Testis (tissue), 3 donors: ENCODE measurements around the gene HOXD13. TPM values are rescaled to one million over a fixed set of nuclear protein-coding genes. Genes with fewer than 3 reads are reported as not detected.

ENCODE experiments used
- DNase-seq: peaks from one replicate; pipeline ENCODE4 v3.0.0-alpha.2; 2019
- H3K27ac ChIP-seq, 2 donors: fragments of 200-600 bp; sonication (generic); one replicate each; pipeline ENCODE4 v1.5.1; 2019
- H3K27me3 ChIP-seq: fragments of 200-600 bp; sonication (generic); one replicate; pipeline ENCODE4 v1.5.1; 2019
- H3K36me3 ChIP-seq: fragments of 200-600 bp; sonication (generic); one replicate; pipeline ENCODE4 v1.5.1; 2017; ENCODE audit warnings: low read depth; ENCODE audit errors: missing control alignments
- H3K4me1 ChIP-seq: fragments of 200-600 bp; sonication (generic); one replicate; pipeline ENCODE4 v1.5.1; 2019
- H3K4me3 ChIP-seq, 2 donors: fragments of 200-600 bp; sonication (generic); one replicate each; pipeline ENCODE4 v1.5.1; 2017 to 2019
- H3K9me3 ChIP-seq: fragments of 200-600 bp; sonication (generic); one replicate; pipeline ENCODE4 v1.5.1; 2017
- POLR2A ChIP-seq: fragments of 450-650 bp; IDR thresholded peaks from one replicate; pipeline ENCODE4 v1.6.1; 2017; ENCODE audit warnings: antibody characterized with exemption, mild to moderate bottlenecking, moderate library complexity
- WGBS, 2 donors: methylation state at CpG; one replicate each; pipeline ENCODE4 v1.1.5; 2018; 5-methylcytosine and 5-hydroxymethylcytosine counted together
- intact Hi-C: fragments of 100-400 bp; cut with DNase I; formaldehyde crosslinking; loops from one replicate; pipeline ENCODE4 v1.15.1; 2023; ENCODE audit warnings: low total_unique reads
- polyA plus RNA-seq: library from polyadenylated mRNA; stranded (reverse); fragments of 350-450 nt; fragmentation: Illumina TruSeq; extraction: RNeasy Lipid Tissue Mini Kit (QIAGEN cat#74804); gene quantifications from one replicate; pipeline ENCODE4 v1.2.3, GENCODE V29; 2014; ENCODE audit warnings: low read depth, low replicate concordance; ENCODE audit not compliant: insufficient read depth
- total RNA-seq, 2 donors: library from RNA; depleted of rRNA; stranded (reverse); fragments of >200 nt; gene quantifications; one replicate each; pipeline ENCODE4 v1.2.3, GENCODE V29; 2016
- TF ChIP-seq, protein P1 (sequence below), 3 experiments: fragments of 450-650 bp in 2 of 3; fragments of 200-600 bp in 1 of 3; sonication (generic) in 1 of 3; IDR thresholded peaks; one replicate each; pipeline ENCODE4 v1.5.1; 2016 to 2019; ENCODE audit warnings: antibody characterized with exemption in 3 of 3, mild to moderate bottlenecking in 2 of 3, moderate library complexity in 1 of 3

The HOXD13 gene
- total and polyA plus RNA-seq, 3 donors from 2014 or later = 0.31 to 0.36 TPM; not detected in 1

DNA sequence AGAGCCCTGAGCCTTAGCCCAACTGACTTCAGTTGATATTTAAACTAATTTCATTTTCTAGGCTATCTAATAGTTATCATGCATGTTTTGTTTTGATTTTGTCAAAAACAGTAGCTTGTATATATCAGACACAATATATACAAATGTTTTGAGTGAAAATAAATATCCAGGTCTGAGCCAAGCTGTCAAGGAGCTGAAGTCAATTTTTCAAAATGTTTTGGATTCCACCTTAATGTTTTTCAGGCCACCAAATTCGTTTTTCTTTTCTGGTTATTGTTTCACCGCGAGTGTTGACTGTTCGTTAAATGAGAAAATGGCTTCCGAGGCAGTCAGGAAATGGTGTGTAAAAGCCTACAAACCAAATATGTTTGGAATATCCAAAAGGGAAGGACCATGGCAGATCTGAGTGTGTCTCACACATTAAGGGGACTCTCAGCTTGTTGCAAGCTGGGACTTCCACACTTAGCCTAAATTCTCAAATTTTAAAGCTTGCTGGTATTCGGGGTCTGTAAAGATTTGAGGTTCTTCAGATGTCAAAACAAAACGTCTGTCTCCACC is 9.9 kb downstream of the HOXD13 start:
- DNase-seq = no peak
- no peak overlapping the region for H3K27ac ChIP-seq
- H3K36me3 ChIP-seq = no peaks in the 10 kb centered on the region
- intact Hi-C loops = no loop called here
- no peaks in the 10 kb centered on the region for H3K9me3 ChIP-seq
- peaks cover 10% of the 10 kb centered on the region for H3K4me1 ChIP-seq
- TF ChIP-seq, protein P1, sequence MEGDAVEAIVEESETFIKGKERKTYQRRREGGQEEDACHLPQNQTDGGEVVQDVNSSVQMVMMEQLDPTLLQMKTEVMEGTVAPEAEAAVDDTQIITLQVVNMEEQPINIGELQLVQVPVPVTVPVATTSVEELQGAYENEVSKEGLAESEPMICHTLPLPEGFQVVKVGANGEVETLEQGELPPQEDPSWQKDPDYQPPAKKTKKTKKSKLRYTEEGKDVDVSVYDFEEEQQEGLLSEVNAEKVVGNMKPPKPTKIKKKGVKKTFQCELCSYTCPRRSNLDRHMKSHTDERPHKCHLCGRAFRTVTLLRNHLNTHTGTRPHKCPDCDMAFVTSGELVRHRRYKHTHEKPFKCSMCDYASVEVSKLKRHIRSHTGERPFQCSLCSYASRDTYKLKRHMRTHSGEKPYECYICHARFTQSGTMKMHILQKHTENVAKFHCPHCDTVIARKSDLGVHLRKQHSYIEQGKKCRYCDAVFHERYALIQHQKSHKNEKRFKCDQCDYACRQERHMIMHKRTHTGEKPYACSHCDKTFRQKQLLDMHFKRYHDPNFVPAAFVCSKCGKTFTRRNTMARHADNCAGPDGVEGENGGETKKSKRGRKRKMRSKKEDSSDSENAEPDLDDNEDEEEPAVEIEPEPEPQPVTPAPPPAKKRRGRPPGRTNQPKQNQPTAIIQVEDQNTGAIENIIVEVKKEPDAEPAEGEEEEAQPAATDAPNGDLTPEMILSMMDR (IDR thresholded peaks at IDR 0.05) = no peak
- no peak for TF ChIP-seq POLR2A
- no peak overlapping the region for H3K4me3 ChIP-seq
- H3K27me3 ChIP-seq = peaks cover 11% of the 10 kb centered on the region
- WGBS, 2 donors = 41 to 52% methylated on average over 7 of the region's 7 CpGs

DNA sequence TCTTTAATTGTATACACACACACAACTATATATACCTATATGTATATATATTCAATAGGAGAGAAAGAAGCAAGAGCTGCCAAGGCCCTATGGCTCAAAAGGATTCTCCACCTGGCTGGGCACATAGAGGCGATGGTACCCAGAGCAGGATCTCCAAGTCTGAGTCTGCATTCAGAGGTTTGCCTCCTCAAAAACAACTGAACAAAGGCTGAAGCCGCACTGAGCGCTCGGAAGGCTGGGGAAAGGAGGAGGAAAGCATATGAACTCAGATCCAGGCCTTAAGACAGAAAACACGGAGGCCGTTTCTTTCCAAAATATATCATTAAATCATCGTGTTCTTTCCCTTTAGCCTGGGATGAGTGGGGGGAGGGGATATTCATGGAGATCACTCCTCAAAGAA is 10.7 kb downstream of the HOXD13 start:
- WGBS, 2 donors = 44 to 64% methylated on average over 7 of the region's 7 CpGs
- H3K36me3 ChIP-seq = no peaks in the 10 kb centered on the region
- intact Hi-C loops = no loop called here
- TF ChIP-seq POLR2A = no peak
- TF ChIP-seq, protein P1 (IDR thresholded peaks at IDR 0.05) = no peak
- no peak overlapping the region for H3K4me3 ChIP-seq
- H3K27me3 ChIP-seq = peaks cover 7% of the 10 kb centered on the region
- DNase-seq = no peak
- no peak overlapping the region for H3K27ac ChIP-seq
- no peaks in the 10 kb centered on the region for H3K9me3 ChIP-seq
- H3K4me1 ChIP-seq = peaks cover 6% of the 10 kb centered on the region

GRCh38 chr2:176103742-176104315 is 11.3 kb downstream of the HOXD13 start:
- WGBS, 2 donors = 26 to 29% methylated on average over 17 of the region's 17 CpGs
- H3K4me3 ChIP-seq = no peak overlapping the region
- TF ChIP-seq, protein P1 (IDR thresholded peaks at IDR 0.05) = no peak
- TF ChIP-seq POLR2A = no peak
- H3K4me1 ChIP-seq = peaks cover 6% of the 10 kb centered on the region
- peaks cover under 1% of the 10 kb centered on the region for H3K27me3 ChIP-seq
- intact Hi-C loops = no loop called here
- no peak overlapping the region for H3K27ac ChIP-seq
- H3K36me3 ChIP-seq = no peaks in the 10 kb centered on the region
- DNase-seq = no peak
- H3K9me3 ChIP-seq = no peaks in the 10 kb centered on the region

DNA sequence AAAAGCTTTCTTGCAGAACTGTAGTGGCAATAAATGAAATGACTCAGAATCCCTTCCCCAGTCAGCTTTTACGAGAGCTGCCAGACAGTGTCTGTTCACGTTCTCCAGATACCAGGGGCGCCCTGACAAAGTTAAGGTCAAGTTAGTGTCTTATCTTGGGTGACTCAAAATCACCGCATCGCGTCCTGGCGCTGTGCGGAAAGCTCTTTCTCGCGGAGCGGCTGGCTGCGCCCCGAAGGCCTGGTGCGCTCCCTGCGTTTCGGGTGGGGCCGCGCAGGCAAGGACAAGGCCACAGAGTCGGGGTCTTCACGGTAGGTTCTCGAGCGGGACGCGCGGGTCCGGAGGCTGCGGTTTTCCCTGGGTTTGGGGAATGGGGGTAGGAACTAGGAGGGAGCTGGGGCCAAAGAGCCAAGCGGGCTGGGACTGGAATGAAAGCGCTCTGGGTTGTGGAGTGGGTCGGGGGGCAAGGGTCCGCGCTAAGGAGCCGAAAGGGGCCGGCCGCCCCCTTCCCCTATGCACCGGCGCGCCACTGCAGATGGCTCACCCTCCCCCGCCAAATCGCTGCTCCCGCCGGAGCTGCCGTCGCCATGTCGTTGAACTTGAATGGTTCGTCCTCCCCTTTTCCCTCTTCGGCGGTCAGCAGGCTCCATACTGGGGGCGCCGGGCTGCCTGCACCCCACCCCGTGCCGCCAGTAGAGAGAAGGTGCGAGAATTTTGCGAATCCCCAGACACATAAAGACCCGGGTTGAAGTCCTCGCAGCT is 12.0 kb downstream of the HOXD13 start:
- DNase-seq = no peak
- H3K27me3 ChIP-seq = no peaks in the 10 kb centered on the region
- no peak overlapping the region for H3K4me3 ChIP-seq
- no peaks in the 10 kb centered on the region for H3K36me3 ChIP-seq
- no peaks in the 10 kb centered on the region for H3K9me3 ChIP-seq
- WGBS, 2 donors = 10 to 19% methylated on average over 29 to 56 of the region's 56 CpGs
- no peak for TF ChIP-seq POLR2A
- TF ChIP-seq, protein P1 (IDR thresholded peaks at IDR 0.05) = no peak
- peaks cover 6% of the 10 kb centered on the region for H3K4me1 ChIP-seq
- intact Hi-C loops = no loop called here
- H3K27ac ChIP-seq = no peak overlapping the region
